SK-N-SH treated with all-trans-retinoic acid at 6 μM for 48 hours (cell line): ENCODE results near the gene CDC25C.

ENCODE experiments used
- ISL1 ChIP-seq: fragments of 250-450 bp; sonication (Bioruptor Pico); IDR thresholded peaks from 2 replicates; pipeline ENCODE4 v2.1.2; 2022; ENCODE audit warnings: mild to moderate bottlenecking, moderate library complexity
- RARB ChIP-seq: fragments of 250-450 bp; sonication (Bioruptor Pico); IDR thresholded peaks from 2 replicates; pipeline ENCODE4 v1.8.0; 2021; ENCODE audit warnings: mild to moderate bottlenecking, moderate library complexity
- ZNF565 ChIP-seq: fragments of 450-650 bp; formaldehyde crosslinking; conservative IDR thresholded peaks from 2 replicates; pipeline ENCODE4 v1.5.0; 2020; ENCODE audit warnings: low read depth, mild to moderate bottlenecking, moderate library complexity
- ZNF70 ChIP-seq: fragments of 450-650 bp; formaldehyde crosslinking; IDR thresholded peaks from 2 replicates; pipeline ENCODE4 v1.5.0; 2020; ENCODE audit warnings: mild to moderate bottlenecking, moderate library complexity
- ZNF8 ChIP-seq: fragments of 450-650 bp; formaldehyde crosslinking; IDR thresholded peaks from 2 replicates; pipeline ENCODE4 v1.5.0; 2020; ENCODE audit warnings: mild to moderate bottlenecking, moderate library complexity
- TF ChIP-seq, protein P1 (sequence below): fragments of 250-450 bp; sonication (Bioruptor Pico); IDR thresholded peaks from 2 replicates; pipeline ENCODE4 v1.5.1; 2020; ENCODE audit warnings: low read depth, mild to moderate bottlenecking, moderate library complexity

GRCh38 chr5:138344887-138345622 is 13.5 kb upstream of the CDC25C start:
- TF ChIP-seq ZNF565 (CRISPR knock-in tag) (no peak), ZNF8 (no peak), RARB (CRISPR knock-in tag) (no peak), ZNF70 (CRISPR knock-in tag) (no peak), ISL1 (CRISPR knock-in tag) (no peak)
- TF ChIP-seq, protein P1, sequence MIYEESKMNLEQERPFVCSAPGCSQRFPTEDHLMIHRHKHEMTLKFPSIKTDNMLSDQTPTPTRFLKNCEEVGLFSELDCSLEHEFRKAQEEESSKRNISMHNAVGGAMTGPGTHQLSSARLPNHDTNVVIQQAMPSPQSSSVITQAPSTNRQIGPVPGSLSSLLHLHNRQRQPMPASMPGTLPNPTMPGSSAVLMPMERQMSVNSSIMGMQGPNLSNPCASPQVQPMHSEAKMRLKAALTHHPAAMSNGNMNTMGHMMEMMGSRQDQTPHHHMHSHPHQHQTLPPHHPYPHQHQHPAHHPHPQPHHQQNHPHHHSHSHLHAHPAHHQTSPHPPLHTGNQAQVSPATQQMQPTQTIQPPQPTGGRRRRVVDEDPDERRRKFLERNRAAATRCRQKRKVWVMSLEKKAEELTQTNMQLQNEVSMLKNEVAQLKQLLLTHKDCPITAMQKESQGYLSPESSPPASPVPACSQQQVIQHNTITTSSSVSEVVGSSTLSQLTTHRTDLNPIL (CRISPR knock-in tag) = no peak
